ENCODE data around the gene EBPL. TPM values are rescaled to one million over a fixed set of nuclear protein-coding genes. Genes with fewer than 3 reads are reported as not detected.

EBPL gene
- total RNA-seq, 4 donors from 2014 or later: 3.8 to 11.0 (median 8.8) TPM

DNA sequence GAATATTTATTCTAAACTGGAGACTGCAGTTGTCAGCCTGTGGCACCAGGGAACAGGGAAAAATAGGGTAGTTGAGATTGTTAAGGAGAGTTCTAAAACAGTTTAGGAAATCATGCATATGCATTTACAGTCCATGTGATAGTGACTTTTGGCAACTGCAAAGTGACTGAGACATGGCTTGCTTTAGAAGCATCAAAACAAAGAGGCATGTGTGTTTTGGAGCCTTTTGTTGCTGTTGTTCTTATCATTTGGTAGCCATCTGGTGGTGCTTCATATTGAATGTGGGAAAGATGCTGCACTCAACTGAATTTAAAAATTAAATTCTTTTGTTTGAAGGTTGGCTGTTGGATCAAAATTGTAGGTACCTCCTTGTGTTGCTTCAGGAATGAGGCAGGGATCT lies 10.2 kb upstream of the EBPL start:
- TF ChIP-seq POLR2A (IDR thresholded peaks at IDR 0.05): no peak
- TF ChIP-seq, protein P1, sequence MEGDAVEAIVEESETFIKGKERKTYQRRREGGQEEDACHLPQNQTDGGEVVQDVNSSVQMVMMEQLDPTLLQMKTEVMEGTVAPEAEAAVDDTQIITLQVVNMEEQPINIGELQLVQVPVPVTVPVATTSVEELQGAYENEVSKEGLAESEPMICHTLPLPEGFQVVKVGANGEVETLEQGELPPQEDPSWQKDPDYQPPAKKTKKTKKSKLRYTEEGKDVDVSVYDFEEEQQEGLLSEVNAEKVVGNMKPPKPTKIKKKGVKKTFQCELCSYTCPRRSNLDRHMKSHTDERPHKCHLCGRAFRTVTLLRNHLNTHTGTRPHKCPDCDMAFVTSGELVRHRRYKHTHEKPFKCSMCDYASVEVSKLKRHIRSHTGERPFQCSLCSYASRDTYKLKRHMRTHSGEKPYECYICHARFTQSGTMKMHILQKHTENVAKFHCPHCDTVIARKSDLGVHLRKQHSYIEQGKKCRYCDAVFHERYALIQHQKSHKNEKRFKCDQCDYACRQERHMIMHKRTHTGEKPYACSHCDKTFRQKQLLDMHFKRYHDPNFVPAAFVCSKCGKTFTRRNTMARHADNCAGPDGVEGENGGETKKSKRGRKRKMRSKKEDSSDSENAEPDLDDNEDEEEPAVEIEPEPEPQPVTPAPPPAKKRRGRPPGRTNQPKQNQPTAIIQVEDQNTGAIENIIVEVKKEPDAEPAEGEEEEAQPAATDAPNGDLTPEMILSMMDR (IDR thresholded peaks at IDR 0.05 in 4 of 5, conservative IDR thresholded peaks at IDR 0.05 in 1 of 5): no peak
- in situ Hi-C loops (cut with MboI; ENCODE audit: low sequenced_read_pairs in 4 of 4) (no loop called here), intact Hi-C loops (cut with DNase I; ENCODE audit: low total_unique reads) (no loop called here)
- peaks cover 0 to 57% of the 10 kb centered on the region in 2 donors for H3K36me3 ChIP-seq
- H3K4me3 ChIP-seq: no peak overlapping the region
- no peak overlapping the region for H3K27ac ChIP-seq
- no peaks in the 10 kb centered on the region for H3K9me3 ChIP-seq
- H3K4me1 ChIP-seq: no peaks in the 10 kb centered on the region
- no peak for ATAC-seq
- no peaks in the 10 kb centered on the region for H3K27me3 ChIP-seq
- DNase-seq: no peak

- no peaks in the 10 kb centered on the region for H3K4me1 ChIP-seq
- no peaks in the 10 kb centered on the region for H3K27me3 ChIP-seq
- in situ Hi-C loops (cut with MboI; ENCODE audit: low sequenced_read_pairs in 4 of 4): loop anchor here in 2 of 4 donors (10.0 kb wide), 2 partner anchors 87 to 97 kb away; partner anchors contain the start of gene KPNA3 (in 1 of the 2)
- TF ChIP-seq, protein P1 (IDR thresholded peaks at IDR 0.05 in 4 of 5, conservative IDR thresholded peaks at IDR 0.05 in 1 of 5): no peak
- no peak for TF ChIP-seq POLR2A (IDR thresholded peaks at IDR 0.05)
- H3K36me3 ChIP-seq: peaks cover 0 to 37% of the 10 kb centered on the region in 2 donors
- no peak for DNase-seq
- intact Hi-C loops (cut with DNase I; ENCODE audit: low total_unique reads): no loop called here
- H3K9me3 ChIP-seq: no peaks in the 10 kb centered on the region
- no peak overlapping the region for H3K27ac ChIP-seq
- no peak for ATAC-seq
- no peak overlapping the region for H3K4me3 ChIP-seq
Observed at GRCh38 chr13:49697468-49697867, 6.2 kb upstream of the EBPL start.

- intact Hi-C loops (cut with DNase I; ENCODE audit: low total_unique reads): loop anchor here (5.0 kb wide), 1 partner anchor 38 kb away; no protein-coding TSS in a partner anchor
- Histone ChIP-seq H3K27me3 (no peaks in the 10 kb centered on the region), H3K4me1 (peaks cover 13 to 14% of the 10 kb centered on the region in 2 donors), H3K36me3 (peaks cover 0 to 16% of the 10 kb centered on the region in 2 donors), H3K27ac (no peak overlapping the region), H3K4me3 (no peak overlapping the region), H3K9me3 (no peaks in the 10 kb centered on the region)
- ATAC-seq (no peak), DNase-seq (no peak)
- in situ Hi-C loops (cut with MboI; ENCODE audit: low sequenced_read_pairs in 4 of 4): loop anchor here in 2 of 4 donors (10.0 kb wide), 2 partner anchors 90 to 100 kb away; partner anchors contain the start of gene KPNA3 (in 1 of the 2)
- TF ChIP-seq, protein P1 (IDR thresholded peaks at IDR 0.05 in 4 of 5, conservative IDR thresholded peaks at IDR 0.05 in 1 of 5): no peak
- TF ChIP-seq POLR2A (IDR thresholded peaks at IDR 0.05): no peak
Observed at GRCh38 chr13:49694446-49694845, 3.2 kb upstream of the EBPL start.

DNA sequence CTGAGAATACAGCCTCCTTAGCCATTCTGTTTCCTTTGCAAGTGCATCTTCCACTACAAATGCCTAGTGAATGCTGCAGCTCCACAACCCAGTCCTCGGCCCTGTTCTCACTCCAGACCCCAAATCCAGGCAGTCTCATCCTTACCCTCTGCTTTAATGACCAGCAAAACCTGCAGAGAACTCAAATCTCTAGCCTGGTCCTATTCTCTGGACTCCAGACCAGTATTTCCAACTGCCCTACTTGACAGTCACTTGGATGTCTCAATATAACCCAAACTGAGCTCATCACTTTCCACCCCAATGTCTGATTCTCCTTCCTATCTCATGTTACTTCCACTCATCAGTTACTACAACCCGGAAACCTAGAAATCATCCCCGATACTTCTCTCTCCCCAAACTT lies 2.6 kb upstream of the EBPL start:
- no peak for ATAC-seq
- Histone ChIP-seq H3K27ac (peak overlapping the region in 1 of 4 donors; percentile 25), H3K4me1 (peaks cover 13 to 15% of the 10 kb centered on the region in 2 donors), H3K27me3 (no peaks in the 10 kb centered on the region), H3K36me3 (peaks cover 0 to 16% of the 10 kb centered on the region in 2 donors), H3K4me3 (no peak overlapping the region), H3K9me3 (no peaks in the 10 kb centered on the region)
- intact Hi-C loops (cut with DNase I; ENCODE audit: low total_unique reads) (loop anchor here (5.0 kb wide), 1 partner anchor 38 kb away; no protein-coding TSS in a partner anchor), in situ Hi-C loops (cut with MboI; ENCODE audit: low sequenced_read_pairs in 4 of 4) (loop anchor here in 2 of 4 donors (10.0 kb wide), 2 partner anchors 91 to 101 kb away; partner anchors contain the start of gene KPNA3 (in 1 of the 2))
- DNase-seq: no peak
- TF ChIP-seq, protein P1 (IDR thresholded peaks at IDR 0.05 in 4 of 5, conservative IDR thresholded peaks at IDR 0.05 in 1 of 5): no peak
- no peak for TF ChIP-seq POLR2A (IDR thresholded peaks at IDR 0.05)
